ENCODE results near the gene KCNQ2.

The KCNQ2 gene

GRCh38 chr20:63433756-63434531 is 38.5 kb downstream of the KCNQ2 start:
- no peak for DNase-seq

DNA sequence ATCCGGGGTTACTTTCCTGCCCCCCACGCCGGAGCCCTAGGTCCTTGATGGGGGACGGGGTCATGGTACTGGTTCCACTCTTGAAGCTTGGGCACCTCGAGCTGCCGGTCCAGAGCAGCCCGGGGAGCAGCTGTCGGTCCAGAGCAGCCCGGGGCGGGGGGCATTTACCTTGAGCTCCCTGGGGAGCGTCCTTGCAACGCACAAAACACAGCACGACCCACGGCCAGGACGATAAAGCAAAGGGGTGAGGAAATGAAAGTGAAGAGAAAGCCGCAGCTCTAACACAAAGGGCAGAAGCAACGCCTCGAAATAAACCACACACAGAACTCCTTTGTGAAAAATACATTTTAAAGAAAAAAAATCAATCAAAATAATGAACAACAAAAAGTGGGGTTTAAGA is 39.1 kb downstream of the KCNQ2 start:
- no peak for DNase-seq

GRCh38 chr20:63432577-63433325 is 39.7 kb downstream of the KCNQ2 start:
- DNase-seq: no peak

- no peak for DNase-seq
Observed at GRCh38 chr20:63431944-63432343, 40.5 kb downstream of the KCNQ2 start.

DNA sequence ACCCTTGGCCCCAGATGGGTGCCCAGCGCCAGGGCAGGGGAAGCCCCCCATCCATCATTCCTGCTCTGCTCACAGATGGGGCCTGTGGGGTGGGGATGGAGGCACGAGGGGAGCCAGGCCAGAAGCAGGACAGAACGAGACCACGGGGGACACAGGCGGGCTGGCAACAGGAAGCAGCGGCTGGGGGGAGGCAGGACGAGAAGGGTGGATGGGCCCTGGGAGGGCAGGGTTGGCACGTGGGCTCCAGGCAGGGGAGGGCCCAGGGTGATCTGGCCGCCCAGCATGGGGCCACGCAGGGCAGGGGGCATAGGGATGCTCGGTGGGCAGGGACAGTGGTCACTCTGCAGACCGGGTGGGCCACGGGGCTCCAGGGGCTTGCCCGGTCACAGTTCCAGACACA is 41.6 kb downstream of the KCNQ2 start:
- DNase-seq: no peak

DNA sequence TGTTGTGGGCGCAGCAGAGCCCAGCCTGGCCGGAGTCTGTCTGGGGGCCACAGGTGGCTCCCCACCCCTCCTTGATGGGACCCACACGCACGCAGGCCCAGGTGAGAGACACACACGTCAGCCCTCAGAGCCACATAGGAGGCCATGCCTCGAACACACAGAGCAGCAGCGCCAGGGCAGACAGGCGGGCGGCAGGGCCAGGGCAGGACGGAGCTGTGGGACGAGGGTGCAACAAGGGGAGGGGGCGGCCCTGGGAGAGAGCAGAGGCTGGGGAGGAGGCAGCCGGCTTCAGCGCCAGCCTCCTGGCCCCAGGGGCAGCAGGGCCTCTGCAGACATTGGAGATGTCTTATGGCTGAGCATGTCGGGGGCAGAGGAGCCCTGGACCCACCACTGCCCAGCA is 42.5 kb downstream of the KCNQ2 start:
- DNase-seq: no peak

DNA sequence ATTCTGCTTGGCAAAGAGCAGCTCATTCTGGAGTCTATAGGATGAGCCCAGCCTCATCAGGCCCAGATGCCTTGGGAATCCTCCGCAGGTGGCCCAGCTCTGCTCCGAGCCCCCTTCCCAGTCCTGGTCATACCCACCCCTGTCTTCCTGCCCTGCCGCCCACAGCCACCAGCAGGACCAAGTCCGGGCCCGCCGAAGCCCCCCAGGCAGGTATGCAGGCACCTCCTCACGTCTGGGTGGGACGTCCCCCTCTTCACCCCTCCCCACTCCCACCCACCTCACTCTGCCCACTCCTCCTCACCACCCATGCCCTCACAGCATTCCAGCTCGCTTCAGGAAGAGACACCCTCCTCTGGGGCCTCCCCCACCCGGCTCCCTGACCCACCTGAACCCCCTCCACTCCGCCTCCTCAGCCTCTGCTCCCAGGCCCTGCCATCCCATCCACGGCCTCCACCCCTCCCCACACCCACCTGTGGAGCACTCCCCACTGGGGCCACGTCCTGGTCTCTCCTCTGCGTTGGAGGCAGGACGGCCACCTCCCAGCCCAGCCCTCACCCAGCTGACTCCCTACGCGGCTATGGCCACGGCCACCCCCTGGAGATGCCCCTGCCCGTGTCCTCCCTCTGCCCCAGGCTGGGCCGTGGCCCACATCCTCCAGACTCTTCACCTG is 43.4 kb downstream of the KCNQ2 start:
- no peak for DNase-seq

GRCh38 chr20:63427724-63428330 is 44.6 kb downstream of the KCNQ2 start:
- DNase-seq: no peak

GRCh38 chr20:63427206-63427605 is 45.2 kb downstream of the KCNQ2 start:
- no peak for DNase-seq

- no peak for DNase-seq
Observed at GRCh38 chr20:63425846-63426485, 46.5 kb downstream of the KCNQ2 start.

DNA sequence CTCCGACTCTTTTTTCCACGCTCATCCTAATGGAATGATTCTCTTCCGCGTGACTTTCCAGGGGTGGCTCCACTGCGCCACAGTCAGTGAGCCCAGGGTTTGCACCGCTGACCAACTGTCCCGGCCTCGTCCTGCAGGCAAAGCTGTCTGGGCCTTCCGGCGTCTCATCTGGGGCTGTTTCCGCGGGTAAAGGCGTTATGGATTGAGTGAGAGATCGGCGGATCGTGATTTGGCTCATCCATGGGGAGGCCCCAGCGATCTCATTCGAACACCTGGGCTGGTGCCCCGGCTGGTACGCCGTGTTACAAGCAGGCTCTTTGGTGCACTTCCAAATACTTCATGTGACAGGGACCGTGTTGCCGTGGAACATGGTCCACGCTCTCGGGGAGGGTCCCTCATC is 47.8 kb downstream of the KCNQ2 start:
- no peak for DNase-seq

- no peak for DNase-seq
Observed at GRCh38 chr20:63423751-63424150, 48.7 kb downstream of the KCNQ2 start.

DNA sequence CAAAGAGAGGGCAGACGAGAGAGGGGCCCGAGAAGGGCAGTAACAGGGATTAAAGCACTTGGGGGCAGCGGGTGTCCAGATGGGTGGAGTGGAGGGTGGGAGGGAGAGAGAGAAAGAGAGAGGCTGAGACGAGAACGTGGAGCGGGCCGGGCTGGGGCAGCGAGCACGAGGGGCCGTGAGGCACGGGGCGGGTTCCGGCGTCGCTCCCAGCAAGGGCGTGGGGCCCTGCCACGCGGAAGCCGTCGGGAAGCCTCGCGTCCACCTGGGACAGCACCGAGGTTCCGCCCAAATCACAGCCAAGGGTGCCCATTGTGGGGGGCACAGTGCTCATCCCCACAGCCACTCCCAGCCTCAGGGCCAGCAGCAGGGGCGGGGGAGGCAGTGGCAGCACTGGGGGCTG is 49.8 kb downstream of the KCNQ2 start:
- DNase-seq: no peak

DNA sequence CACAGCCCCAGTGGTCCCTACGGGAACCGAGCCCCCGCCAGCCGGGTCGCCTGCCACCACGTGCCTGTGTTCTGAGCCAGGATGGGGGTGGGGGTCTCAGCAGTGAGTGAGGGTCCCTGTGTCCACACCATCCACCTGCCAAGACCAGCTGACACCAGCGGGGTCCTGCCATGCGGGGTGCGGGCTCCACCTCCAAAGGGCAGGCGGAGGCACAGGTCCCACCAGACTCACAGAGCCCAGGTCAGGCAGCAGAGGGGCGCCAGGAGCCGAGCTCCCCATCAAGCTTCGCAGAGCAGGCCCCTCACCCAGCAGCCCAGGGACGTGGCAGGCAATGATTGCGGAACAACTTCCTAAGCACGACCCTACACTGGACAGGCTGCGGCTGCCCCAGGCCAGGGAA is 50.5 kb downstream of the KCNQ2 start:
- DNase-seq: no peak

- DNase-seq: no peak
Observed at GRCh38 chr20:63421094-63421692, 51.3 kb downstream of the KCNQ2 start.

GRCh38 chr20:63420359-63421093 is 51.9 kb downstream of the KCNQ2 start:
- no peak for DNase-seq

GRCh38 chr20:63419299-63419698 is 53.2 kb downstream of the KCNQ2 start:
- DNase-seq: no peak

DNA sequence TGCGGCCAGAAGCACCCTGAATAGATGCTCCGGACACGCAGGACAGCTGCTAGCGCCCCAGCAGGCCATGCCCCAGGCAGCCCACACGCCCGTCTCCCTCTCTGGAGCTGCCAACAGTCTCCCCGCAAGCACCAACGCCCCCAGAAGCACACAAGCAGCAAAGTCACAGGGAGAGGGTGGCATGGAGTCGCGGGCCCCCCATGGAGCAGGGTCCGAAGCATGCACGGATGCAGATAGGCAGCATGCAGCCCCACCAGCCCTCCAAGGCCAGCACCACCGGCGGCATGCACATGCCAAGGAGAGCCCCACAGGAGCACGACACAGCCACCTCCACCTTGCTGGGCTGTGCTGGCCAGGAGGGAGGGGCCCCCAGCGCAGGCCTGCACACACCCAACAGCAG is 53.8 kb downstream of the KCNQ2 start:
- DNase-seq: no peak

GRCh38 chr20:63417738-63418120 is 54.7 kb downstream of the KCNQ2 start:
- no peak for DNase-seq

DNA sequence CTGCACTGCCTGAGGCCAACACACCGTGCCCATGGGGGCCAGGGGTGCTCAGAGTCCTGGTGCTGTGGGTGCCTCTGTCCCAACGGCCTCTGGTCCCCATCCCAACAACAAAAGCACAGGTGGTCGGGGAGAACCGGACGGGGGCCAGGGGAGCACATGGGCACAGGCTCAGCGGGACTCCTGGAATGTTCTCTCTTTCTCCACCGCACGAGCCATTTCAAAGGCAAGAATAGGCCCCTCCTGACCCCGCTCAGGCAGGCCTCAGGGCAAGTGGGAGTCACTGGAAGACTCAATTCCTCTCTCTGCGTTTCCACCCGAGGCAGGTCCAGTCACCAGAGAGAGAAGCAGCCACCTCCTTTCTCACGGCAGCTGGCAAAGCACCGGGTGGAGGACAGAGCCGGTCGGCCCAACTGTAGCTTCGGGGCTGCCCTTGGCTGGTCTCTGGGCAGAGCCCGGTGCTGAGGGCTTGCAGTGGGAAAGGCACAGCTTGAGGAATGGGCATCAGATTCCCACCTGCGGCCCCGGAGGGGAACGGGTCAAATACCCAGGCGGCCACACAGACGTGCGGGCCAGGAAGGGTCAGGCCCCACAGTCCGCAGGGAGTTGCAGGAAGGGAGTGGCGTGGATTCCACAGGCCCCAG is 55.2 kb downstream of the KCNQ2 start:
- no peak for DNase-seq

DNA sequence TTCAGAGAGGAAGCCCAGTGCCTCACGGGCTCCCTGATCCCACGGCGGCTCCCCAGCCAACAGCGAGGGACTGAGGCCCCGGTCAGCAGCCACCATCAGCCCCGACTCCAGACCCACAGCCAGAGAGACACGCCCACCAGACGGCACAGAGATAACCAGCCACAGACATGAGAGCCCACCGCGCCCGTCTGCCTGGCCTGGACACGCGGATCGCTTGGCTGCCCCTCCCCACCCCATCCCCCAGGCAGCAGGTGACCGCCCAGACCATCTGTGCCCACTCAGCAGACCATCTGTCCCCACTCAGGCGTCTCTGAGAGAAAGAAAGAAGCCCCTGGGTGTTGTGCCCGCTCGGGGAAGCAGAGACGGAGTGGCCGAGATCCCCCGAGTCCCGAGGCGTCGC is 55.8 kb downstream of the KCNQ2 start:
- no peak for DNase-seq

All from inflammatory macrophage (primary cell).